GM12874 (cell line): ENCODE data around the gene SFRP2.

ENCODE experiments used
- TF ChIP-seq, protein P1 (sequence below): IDR thresholded peaks from 2 replicates; pipeline ENCODE4 v1.5.1; 2011; ENCODE audit warnings: low read depth, mild to moderate bottlenecking, control low read depth, low read length, moderate library complexity; ENCODE audit not compliant: insufficient read depth

SFRP2 gene

DNA sequence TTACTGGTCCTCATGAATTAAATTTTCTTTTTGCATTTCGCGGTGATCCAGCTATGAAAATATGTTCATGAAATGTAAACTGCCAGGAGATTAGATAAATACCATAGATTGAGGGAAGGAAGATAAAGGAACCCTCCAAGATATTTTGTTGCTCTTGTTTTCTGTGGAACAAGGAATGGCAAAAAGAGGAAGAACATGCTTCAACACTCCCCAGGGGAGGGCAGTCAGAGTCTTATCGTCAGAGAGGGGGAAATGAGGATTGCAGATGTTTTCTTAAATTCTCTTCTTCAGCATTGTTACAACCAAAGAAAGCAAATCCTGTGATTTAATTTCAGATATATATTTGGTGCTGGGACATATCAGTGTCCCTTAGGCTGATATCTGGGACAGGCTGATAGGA lies 9.5 kb upstream of the SFRP2 start:
- TF ChIP-seq, protein P1, sequence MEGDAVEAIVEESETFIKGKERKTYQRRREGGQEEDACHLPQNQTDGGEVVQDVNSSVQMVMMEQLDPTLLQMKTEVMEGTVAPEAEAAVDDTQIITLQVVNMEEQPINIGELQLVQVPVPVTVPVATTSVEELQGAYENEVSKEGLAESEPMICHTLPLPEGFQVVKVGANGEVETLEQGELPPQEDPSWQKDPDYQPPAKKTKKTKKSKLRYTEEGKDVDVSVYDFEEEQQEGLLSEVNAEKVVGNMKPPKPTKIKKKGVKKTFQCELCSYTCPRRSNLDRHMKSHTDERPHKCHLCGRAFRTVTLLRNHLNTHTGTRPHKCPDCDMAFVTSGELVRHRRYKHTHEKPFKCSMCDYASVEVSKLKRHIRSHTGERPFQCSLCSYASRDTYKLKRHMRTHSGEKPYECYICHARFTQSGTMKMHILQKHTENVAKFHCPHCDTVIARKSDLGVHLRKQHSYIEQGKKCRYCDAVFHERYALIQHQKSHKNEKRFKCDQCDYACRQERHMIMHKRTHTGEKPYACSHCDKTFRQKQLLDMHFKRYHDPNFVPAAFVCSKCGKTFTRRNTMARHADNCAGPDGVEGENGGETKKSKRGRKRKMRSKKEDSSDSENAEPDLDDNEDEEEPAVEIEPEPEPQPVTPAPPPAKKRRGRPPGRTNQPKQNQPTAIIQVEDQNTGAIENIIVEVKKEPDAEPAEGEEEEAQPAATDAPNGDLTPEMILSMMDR = no peak

DNA sequence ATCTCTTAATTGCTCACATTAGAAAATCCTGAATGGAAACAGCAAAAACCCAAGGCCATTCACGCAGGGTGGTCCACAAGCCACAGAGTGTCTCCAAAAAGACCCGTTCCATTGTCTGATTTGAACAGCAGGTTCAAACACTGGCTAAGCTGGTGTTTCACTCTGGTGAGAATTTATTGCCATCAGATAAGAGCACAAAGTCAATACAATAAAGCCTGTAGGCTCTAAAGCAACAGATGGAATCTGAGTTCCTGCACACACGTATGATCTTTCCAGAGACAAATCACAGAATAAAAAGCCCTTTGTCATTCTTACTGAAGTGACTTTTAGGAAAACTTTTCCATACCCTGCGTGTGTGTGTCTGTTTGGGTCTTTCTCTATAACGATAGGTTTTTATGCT lies 5.1 kb upstream of the SFRP2 start:
- TF ChIP-seq, protein P1 = no peak

DNA sequence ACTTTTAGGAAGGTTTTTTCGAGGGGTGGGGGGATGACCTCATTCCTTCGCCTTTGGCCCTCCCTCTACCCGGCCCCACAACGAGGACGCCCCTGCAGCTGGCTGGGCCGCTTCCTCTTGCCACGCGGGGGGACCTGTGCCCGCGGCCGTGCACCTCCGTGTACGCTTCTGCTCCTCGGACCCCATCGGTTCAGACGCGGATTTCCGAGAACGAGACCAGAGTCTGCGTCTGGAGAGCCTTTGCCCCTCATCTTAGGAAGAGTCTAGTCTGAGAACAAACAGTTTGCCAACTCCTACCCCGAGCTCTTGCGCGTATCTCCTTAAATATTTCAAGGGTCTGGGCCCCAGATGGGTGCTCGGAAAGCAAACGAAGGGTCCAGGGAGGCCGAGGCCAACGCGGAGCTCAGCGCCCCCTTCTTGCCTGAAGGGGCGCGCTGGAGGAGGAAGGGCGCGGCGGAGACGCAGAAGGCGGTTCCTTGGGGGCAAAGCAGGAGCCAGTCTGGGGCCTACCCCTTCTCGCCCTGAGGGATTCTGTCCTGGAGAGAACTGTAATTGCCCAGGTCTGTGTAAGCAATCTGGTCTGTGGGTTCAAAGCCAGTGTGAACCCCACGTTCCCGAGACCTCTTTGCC lies 3.9 kb upstream of the SFRP2 start:
- TF ChIP-seq, protein P1 = no peak

DNA sequence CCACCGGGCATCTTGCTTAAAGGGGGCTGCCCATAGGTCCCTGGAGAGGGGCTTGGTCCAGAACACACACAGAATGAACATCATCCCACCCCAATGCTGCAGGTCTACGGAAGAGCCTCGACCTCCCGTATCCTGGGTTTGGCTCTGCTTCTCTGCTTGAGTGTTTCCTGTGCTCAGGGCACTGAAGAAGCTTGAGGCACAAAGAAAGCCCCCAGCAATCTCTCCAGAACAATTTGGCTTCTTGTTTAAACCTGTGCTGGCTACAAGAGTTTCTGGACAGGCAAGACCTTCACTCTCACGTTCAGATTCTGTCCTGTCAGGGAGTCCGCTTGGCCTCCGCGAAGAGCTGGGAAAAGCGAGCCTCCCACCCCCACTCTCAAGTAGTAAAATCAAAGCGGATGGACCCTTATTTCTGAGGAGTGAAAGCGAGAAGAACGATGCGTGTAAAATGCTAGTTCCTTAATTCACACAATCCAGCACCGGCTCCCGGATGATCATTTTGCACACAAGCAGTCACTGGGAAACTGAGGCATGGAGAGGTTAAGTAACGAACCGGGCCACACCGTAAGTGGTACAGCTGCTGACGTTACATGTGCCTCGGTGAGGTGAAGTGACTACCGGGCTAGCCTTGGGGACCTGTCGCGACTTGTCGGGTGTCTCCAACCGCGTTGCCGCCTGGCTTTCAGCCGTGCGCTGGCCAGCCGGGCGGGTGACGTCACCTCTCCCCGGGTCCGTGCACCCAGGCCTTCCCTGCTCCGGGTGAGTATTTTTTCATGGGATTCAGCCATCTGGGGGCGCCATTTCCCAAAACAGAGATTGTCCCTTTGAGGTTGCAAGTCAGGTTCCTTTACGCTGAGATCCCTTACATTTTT lies 3.1 kb upstream of the SFRP2 start:
- TF ChIP-seq, protein P1 = no peak

DNA sequence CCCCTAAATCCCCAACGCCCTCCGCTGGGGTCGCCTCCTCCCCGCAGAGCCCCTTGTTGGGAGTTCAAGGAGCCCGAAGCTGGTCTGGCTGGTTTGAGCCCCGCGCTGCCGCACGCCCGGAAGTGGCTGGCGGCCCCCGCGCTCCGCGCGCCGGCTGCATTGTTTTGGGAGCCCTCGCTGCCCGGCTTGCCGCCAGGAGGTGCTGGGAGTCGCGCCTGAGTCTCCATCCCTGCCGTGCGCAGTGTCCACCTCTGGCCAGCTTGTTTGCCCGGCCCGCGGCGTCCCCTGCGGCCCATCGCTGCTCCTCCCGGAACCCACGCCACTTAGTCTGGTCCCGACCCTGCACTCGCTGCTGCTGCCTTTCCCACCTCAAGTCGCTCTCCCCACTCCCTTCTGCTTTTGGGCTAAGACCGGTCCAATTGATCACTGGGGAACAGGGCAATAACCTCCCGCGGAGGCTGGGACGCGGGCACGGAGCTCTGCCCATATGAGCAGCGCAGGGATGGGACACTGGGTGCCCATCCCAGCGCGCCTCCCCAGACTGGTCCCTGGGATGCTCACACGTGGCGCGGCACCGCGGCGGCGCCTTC lies 2.2 kb upstream of the SFRP2 start:
- TF ChIP-seq, protein P1 = no peak

DNA sequence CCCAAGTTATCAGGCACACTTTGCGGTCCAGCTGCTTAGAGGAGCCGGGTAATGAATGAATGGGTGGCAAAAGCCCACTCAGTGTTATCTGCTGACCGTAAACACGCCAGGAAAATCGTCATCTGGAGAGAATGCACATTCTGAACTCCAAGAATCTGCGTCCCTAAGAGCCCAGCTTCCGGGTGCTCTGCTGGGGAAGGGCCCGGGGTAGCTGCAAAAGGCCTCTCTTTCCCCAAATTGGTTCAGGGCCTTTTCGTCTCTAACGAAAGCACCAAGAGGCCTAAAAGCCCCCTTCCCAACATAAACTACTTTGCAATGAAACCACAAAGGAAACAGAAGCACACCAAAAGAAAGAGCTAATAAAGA lies 1.6 kb upstream of the SFRP2 start:
- TF ChIP-seq, protein P1 = no peak

DNA sequence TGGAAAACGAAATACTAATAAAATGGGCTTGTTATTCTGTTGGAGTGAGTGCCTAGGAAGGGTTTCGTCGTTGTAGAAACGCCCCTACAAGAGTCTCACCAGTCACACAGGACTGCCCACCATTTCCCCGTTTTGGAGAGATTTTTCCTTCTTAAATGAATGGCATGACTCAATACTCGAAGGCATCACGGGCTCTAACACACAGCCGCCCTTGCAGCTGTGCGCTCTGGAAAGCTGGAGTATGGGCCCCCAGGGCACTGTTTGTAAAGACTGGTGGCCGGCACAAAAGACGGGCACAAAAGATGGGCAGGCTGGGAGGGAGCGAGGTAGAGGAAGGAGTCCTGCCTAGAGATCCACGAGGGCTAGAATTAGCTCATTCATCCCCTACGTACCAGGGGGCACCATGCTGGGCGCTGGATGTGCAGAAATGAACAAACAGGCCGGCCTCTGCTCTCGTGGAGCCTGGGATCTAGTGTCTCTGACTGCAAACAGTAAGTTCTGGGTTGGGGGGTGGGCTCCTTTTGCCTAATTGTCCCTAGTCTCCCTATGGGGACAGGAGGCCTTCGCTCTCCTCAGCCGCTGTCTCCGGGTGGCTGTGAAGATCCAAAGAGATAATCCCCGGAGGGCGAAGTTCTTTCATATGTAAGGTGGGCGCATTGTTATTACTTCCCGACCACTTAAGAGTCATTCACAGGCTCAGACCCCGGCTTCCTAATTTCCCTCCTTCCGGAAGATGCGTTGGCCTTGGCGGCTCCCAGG lies 1.0 kb upstream of the SFRP2 start:
- TF ChIP-seq, protein P1 = no peak
